ENCODE data around the gene PLEKHJ1.

DNA sequence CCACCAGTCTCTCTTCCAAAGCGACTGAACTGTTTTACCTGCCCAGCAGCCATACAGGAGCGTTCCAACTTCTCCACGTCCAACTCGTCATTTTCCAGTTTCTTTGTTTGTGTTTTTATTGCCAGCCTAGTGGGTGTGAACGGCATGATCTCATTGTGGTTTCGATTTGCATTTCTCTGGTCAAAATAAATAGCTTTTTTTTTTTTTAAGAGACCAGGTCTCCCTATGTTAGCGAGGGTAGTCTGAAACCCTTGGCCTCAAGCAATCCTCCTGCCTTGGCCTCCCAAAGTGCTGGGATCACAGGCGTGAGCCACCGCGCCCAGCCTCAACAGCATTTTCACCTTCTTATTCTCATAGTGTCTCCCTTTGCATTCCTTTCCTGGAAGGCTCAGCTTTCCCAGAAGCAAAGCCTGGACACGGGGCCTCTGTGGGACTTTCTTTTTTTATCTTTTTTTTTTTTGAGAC lies 24.2 kb upstream of the PLEKHJ1 start:
- no peak for TF ChIP-seq POLR2A (IDR thresholded peaks at IDR 0.05)
- TF ChIP-seq, protein P1, sequence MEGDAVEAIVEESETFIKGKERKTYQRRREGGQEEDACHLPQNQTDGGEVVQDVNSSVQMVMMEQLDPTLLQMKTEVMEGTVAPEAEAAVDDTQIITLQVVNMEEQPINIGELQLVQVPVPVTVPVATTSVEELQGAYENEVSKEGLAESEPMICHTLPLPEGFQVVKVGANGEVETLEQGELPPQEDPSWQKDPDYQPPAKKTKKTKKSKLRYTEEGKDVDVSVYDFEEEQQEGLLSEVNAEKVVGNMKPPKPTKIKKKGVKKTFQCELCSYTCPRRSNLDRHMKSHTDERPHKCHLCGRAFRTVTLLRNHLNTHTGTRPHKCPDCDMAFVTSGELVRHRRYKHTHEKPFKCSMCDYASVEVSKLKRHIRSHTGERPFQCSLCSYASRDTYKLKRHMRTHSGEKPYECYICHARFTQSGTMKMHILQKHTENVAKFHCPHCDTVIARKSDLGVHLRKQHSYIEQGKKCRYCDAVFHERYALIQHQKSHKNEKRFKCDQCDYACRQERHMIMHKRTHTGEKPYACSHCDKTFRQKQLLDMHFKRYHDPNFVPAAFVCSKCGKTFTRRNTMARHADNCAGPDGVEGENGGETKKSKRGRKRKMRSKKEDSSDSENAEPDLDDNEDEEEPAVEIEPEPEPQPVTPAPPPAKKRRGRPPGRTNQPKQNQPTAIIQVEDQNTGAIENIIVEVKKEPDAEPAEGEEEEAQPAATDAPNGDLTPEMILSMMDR (IDR thresholded peaks at IDR 0.05): no peak
- no peak for TF ChIP-seq POLR2AphosphoS5 (IDR thresholded peaks at IDR 0.05)
- no peak for TF ChIP-seq EP300 (IDR thresholded peaks at IDR 0.05)
